Fibroblast of lung (primary cell): Measurements from ENCODE around the gene SVBP. TPM values are rescaled to one million over a fixed set of nuclear protein-coding genes. Genes with fewer than 3 reads are reported as not detected.

Experiments
- DNase-seq, 2 donors: peaks; one replicate each; pipeline versions ENCODE4 v3.0.0 to v3.0.0-alpha.2; 2010; ENCODE audit warnings: low read depth in 2 of 2
- H2AFZ ChIP-seq: 2 replicates; pipeline ENCODE4 v1.5.1; 2012; ENCODE audit warnings: low read length, control low read depth, inconsistent platforms
- H3K27ac ChIP-seq: 2 replicates; pipeline ENCODE4 v1.5.1; 2011; ENCODE audit warnings: low read length, control low read depth; ENCODE audit not compliant: insufficient read depth
- H3K27me3 ChIP-seq: 2 replicates; pipeline ENCODE4 v1.5.1; 2011; ENCODE audit warnings: mild to moderate bottlenecking, low read length; ENCODE audit not compliant: control insufficient read depth, insufficient read depth
- H3K36me3 ChIP-seq: 2 replicates; pipeline ENCODE4 v1.5.1; 2011; ENCODE audit warnings: low read length; ENCODE audit not compliant: control insufficient read depth, insufficient read depth
- H3K4me1 ChIP-seq: 2 replicates; pipeline ENCODE4 v1.5.1; 2011; ENCODE audit warnings: low read length; ENCODE audit not compliant: control insufficient read depth, insufficient read depth; ENCODE audit errors: extremely low read depth
- H3K4me2 ChIP-seq: 2 replicates; pipeline ENCODE4 v1.5.1; 2011; ENCODE audit warnings: low read length, control low read depth; ENCODE audit not compliant: insufficient read depth; ENCODE audit errors: extremely low read depth
- H3K4me3 ChIP-seq, 4 experiments: fragments of 200-600 bp in 1 of 4; sonication (generic) in 1 of 4; replicated peaks in 1 of 4; 2 replicates each; pipeline ENCODE4 v1.5.1; 2011 to 2016; ENCODE audit warnings: low read length in 4 of 4, low read depth in 3 of 4, mild to moderate bottlenecking in 3 of 4, control low read depth in 2 of 4, inconsistent platforms in 1 of 4, mixed read lengths in 1 of 4; ENCODE audit not compliant: insufficient read depth in 1 of 4; ENCODE audit errors: control extremely low read depth in 1 of 4
- H3K79me2 ChIP-seq: 2 replicates; pipeline ENCODE4 v1.5.1; 2012; ENCODE audit warnings: mild to moderate bottlenecking, low read length, inconsistent platforms; ENCODE audit not compliant: control insufficient read depth, insufficient read depth
- H3K9ac ChIP-seq: 2 replicates; pipeline ENCODE4 v1.5.1; 2011; ENCODE audit warnings: mild to moderate bottlenecking, low read length, control low read depth; ENCODE audit not compliant: insufficient read depth
- H3K9me3 ChIP-seq: 2 replicates; pipeline ENCODE4 v1.5.1; 2012; ENCODE audit warnings: low read depth, low read length; ENCODE audit not compliant: control insufficient read depth, insufficient read depth
- H4K20me1 ChIP-seq: 2 replicates; pipeline ENCODE4 v1.5.1; 2011; ENCODE audit warnings: low read length; ENCODE audit not compliant: control insufficient read depth, insufficient read depth; ENCODE audit errors: extremely low read depth
- CTCF ChIP-seq, 2 donors: IDR thresholded peaks in 1 of 2; conservative IDR thresholded peaks in 1 of 2; 1 replicate in 1 of 2; 2 replicates in 1 of 2; pipeline ENCODE4 v1.5.1; 2011 to 2012; ENCODE audit warnings: low read length in 2 of 2, control low read depth in 1 of 2, inconsistent platforms in 1 of 2, low read depth in 1 of 2, mild to moderate bottlenecking in 1 of 2
- EZH2 ChIP-seq: IDR thresholded peaks from 2 replicates; pipeline ENCODE4 v1.5.1; 2012; ENCODE audit warnings: low read length, control low read depth, mild to moderate bottlenecking; ENCODE audit errors: missing control alignments
- polyA plus RNA-seq, 2 donors: library from polyadenylated mRNA; depleted of rRNA in 1 of 2; stranded (reverse) in 1 of 2; unstranded in 1 of 2; fragments of >200 nt; gene quantifications; 2 replicates each; pipeline ENCODE4 v1.2.1, GENCODE V29; 2011 to 2012; ENCODE audit warnings: missing spikeins in 1 of 2
- total RNA-seq: library from RNA; depleted of rRNA; stranded (reverse); fragments of >200 nt; gene quantifications from 2 replicates; pipeline ENCODE4 v1.2.1, GENCODE V29; 2014

The SVBP gene
- total and polyA plus RNA-seq, 2 donors (not counting 1 experiment from before 2014, with no cell fraction given) = 24.9 to 33.4 TPM

DNA sequence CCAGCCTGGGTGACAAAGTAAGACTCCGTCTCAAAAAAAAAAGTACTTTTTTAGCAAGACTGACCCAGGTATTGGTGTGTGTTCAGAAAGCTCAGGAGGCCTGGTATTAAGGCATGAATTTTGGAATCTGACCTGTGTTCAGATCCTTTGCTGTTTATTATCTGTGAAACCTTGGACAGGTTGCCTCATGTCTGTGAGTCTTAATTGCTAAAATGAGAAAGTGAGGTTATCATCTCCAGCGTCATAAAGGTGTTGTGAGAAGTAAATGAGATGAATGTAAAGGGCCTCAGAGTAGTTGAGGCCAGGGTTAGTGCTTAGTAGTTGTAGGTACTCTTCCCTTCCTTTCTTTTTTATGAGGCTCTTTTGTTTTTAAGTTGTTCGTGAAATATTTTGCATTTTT is 47.4 kb downstream of the SVBP start:
- Histone ChIP-seq H3K79me2 (peaks cover 33% of the 10 kb centered on the region), H3K27ac (no peak overlapping the region), H3K9ac (no peak overlapping the region), H3K4me1 (peaks cover 2% of the 10 kb centered on the region), H3K4me2 (no peak overlapping the region), H3K27me3 (no peaks in the 10 kb centered on the region), H2AFZ (no peak overlapping the region), H4K20me1 (peaks cover 1% of the 10 kb centered on the region), H3K4me3 (no peak overlapping the region), H3K36me3 (no peaks in the 10 kb centered on the region), H3K9me3 (no peaks in the 10 kb centered on the region)
- TF ChIP-seq EZH2 (no peak), CTCF (conservative IDR thresholded peaks at IDR 0.05 in 1 of 2, IDR thresholded peaks at IDR 0.05 in 1 of 2; ENCODE audit: low read depth in 1 of 2, low read length in 2 of 2) (no peak)
- DNase-seq = no peak

GRCh38 chr1:42768172-42768571 is 49.0 kb downstream of the SVBP start:
- peaks cover 2% of the 10 kb centered on the region for H3K4me1 ChIP-seq
- H4K20me1 ChIP-seq = peaks cover 4% of the 10 kb centered on the region
- no peak for TF ChIP-seq EZH2
- no peak for TF ChIP-seq CTCF (conservative IDR thresholded peaks at IDR 0.05 in 1 of 2, IDR thresholded peaks at IDR 0.05 in 1 of 2; ENCODE audit: low read depth in 1 of 2, low read length in 2 of 2)
- no peaks in the 10 kb centered on the region for H3K27me3 ChIP-seq
- peak overlapping the region; percentile 84 for H3K27ac ChIP-seq
- DNase-seq = no peak
- H3K4me2 ChIP-seq = peak overlapping the region; percentile 99
- H2AFZ ChIP-seq = peak overlapping the region; percentile 89
- H3K4me3 ChIP-seq = peak overlapping the region; percentile 63 to 98 (median 97)
- no peaks in the 10 kb centered on the region for H3K9me3 ChIP-seq
- peak overlapping the region; percentile 92 for H3K9ac ChIP-seq
- no peaks in the 10 kb centered on the region for H3K36me3 ChIP-seq
- peaks cover 49% of the 10 kb centered on the region for H3K79me2 ChIP-seq

DNA sequence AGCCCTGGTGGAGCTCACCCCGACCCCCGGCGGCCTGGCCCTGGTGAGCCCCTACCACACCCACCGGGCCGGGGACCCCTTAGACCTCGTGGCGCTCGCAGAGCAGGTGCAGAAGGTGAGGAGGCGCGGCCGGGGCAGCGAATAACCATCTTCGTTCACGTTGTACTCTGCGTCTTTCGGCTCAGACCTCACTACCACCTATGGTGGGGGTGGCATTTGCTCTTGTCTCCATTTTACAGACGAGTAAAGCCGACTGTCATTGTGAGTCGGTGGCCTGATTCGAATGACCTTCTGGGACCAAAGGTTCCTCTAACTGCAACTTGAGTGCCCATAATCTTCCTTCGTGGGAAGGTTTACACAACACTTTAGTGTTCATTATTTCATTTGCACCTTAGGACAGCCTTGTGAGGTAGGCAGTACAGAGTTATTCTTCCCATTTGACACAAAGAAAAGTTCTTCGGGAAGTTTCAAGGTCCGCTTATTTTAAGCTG is 49.6 kb downstream of the SVBP start:
- H3K27me3 ChIP-seq = no peaks in the 10 kb centered on the region
- H3K4me1 ChIP-seq = peaks cover 2% of the 10 kb centered on the region
- peaks cover 4% of the 10 kb centered on the region for H4K20me1 ChIP-seq
- peaks cover 55% of the 10 kb centered on the region for H3K79me2 ChIP-seq
- DNase-seq = no peak
- peak overlapping the region; percentile 89 for H2AFZ ChIP-seq
- no peaks in the 10 kb centered on the region for H3K36me3 ChIP-seq
- no peak for TF ChIP-seq EZH2
- TF ChIP-seq CTCF (conservative IDR thresholded peaks at IDR 0.05 in 1 of 2, IDR thresholded peaks at IDR 0.05 in 1 of 2; ENCODE audit: low read depth in 1 of 2, low read length in 2 of 2) = no peak
- peak overlapping the region; percentile 99 for H3K4me2 ChIP-seq
- peak overlapping the region; percentile 92 for H3K9ac ChIP-seq
- peak overlapping the region; percentile 84 for H3K27ac ChIP-seq
- H3K4me3 ChIP-seq = peak overlapping the region; percentile 63 to 98 (median 97)
- H3K9me3 ChIP-seq = no peaks in the 10 kb centered on the region
